Measurements from ENCODE around the gene CHP2.
"Not testable (repeated sequence)": the region's sequence is repeated elsewhere in the genome, so short reads cannot be mapped to it uniquely, and the experiment has no call there.

Gene CHP2

DNA sequence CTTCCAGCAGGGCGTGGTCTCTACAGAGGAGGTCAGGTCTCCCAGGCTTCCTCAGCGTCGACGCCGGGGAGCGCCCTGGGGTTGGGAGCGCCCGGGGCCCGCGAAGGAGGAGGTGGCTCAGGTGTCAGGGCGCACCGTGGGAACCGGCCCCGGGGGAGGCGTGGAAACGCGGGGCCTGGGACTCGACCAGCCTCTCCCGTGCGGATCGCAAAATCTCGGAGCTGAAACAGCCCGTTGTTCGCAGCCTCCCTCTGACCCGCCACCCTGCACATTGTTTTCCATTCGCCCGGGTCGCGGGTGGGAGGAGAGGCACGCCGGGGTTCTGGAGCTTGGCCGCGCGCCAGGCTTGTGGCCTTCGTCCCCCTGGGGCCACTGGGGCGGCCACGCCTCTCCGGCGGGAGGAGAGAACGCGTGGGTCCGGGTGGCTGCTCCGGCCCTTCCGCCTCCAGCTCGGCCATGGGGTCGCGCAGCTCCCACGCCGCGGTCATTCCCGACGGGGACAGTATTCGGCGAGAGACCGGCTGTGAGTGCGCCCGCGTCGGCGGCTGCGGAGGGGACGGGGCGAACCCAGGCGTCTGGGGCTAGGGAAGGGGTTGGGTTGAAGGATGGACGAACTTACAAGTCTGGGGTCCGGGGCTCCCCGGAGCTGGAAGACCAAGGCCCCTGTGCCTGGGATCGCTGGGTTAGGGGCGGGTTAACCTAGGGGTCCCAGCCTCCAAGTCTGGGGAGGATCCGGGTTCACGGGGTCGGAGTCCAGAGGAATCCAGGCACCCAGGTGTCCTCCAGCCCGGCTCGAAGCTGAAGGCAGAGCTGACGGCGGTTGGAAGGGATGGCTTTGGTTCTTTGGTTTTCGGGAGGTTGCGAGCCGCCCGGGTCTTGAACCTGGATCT is at the start of gene CHP2:
Gene CHP2, plus strand, starts transcription at position 433 of the 890 bp plus-strand sequence. Its CDS starts 24 bp downstream, at position 457.
- no peak for DNase-seq

DNA sequence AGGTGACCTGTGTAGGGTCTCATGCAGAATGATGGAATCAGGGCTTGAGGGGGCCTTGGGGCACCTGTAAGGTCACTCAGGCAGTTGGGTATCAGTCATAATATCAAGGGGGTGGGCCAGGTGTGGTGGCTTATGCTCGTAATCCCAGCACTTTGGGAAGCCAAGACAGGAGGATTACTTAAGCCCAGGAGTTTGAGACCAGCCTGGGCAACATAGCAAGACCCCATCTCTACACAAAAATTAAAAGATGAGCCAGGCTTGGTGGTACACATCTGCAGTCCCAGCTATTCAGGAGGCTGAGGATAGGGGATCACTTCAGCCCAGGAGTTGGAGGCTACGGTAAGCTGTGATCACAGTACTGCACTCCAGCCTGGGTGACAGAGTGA is 49.3 kb upstream of the CHP2 start:
- DNase-seq, result no peak

DNA sequence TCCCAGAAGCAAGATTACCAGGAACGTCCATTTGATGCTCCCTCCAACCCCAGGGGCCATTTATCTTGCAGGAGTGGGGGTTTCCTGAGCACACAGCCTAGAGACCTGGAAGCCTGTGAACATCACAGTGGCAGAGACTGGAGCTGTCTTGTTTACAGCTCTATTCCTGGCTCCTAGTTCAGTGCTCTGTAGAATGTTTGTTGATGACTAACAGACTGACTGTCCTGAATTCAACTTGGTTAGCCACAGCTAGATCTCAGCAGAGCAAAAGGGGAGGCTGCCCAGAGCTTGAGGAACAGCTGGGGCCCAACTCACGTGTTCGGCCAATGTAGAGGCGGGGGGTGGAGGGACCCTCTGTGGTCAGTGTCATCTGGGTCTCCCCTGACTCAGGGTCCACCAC is 48.4 kb upstream of the CHP2 start:
- no peak for DNase-seq

DNA sequence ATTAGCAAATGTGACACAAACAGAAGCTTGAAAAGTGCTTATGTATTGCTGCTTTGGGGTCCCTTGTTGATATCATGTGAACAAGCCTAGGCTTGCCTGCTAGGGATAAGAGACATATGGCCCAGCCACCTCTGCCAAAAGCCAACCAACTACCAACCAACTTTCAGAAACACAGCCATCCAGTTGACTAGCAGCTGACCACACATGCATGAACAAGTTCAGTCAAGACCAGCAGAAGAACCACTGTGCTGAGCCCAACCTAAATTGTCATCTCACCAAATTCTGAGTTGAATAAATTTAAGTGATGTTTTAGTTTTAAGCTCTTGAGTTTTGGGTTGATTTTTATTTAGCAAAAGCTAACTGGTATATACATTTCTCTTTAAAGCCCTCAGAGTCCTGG is 45.3 kb upstream of the CHP2 start:
- DNase-seq, result peak; percentile 6

DNA sequence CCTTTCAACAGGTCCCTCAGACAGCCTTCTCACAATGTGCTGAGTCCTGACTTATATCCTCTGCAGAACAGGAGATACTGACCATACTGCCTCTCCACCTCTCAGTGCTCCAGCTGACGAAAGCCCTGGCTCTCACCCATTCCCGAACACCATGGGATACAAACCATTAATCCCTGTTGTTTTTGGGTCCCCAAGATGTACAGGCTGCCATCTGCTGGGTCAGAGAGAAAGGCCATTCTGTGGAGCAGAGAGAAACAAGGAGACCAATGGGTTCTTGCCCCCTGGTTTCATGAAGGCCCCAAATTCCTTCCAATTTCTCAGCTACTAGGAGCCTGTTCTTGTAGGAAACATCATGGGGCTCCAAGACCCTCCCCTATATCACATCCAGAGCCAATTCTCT is 44.8 kb upstream of the CHP2 start:
- DNase-seq, result no peak

DNA sequence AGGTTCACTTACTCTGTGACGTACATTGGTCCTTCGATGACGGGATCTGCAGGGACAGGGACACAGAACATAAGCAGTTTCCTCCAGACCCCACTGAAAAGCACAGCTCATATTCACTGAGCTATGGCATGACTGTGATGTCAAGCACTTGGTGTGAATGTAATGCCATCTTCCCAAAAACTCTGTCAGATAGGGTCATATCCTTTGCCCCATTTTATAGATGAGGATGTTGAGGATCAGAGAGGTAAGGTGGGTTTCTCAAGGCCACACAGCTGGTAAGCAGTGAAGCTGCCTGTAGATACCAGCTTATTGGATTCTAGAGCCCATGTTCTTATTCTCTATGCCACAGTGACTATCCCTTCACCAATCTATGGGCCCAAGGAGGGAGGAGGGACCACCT is 44.3 kb upstream of the CHP2 start:
- DNase-seq, result no peak

DNA sequence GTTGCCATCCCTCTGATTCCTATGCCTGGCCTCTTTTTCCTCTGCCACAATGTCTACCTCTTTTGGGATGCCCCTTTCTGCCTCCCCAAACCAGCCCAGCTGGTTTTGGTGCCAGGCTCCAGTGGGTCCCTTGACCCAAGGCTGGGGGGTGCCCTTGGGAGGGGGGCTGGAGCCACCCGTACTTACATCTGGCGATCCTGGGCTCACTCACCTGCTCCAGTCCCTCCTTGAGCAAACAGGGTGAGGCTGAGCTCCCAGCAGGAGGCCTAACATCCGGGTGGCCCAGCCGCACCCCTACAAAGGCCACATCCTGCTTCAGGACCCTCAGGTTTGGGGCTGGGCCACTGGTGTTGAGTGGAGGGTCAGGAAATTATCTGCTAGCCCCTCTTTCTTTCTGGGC is 43.0 kb upstream of the CHP2 start:
- DNase-seq, result no peak

DNA sequence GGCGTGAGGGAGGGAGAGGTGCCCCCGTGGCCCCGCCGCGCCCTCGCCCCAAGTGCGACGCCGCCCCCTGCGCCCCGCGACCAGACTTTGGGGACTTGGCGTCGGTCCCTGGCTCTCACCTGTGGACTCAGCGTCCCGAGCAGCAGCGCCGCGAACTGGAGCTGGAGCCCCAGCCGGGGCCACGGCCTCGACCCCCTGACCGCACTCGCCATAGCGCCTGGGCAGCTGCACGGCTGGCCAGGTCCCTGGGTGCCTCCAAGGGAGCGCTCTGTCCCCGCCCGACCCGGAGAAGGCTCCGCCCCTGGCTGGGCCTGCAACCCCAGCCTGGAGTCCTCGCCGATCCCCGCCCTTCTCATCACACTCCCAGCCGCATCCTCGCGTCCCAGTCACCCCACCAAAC is 41.9 kb upstream of the CHP2 start, which contains the start of gene ERN2:
Gene ERN2, minus strand, starts transcription at position 247 of the 400 bp plus-strand sequence. Its CDS starts 35 bp downstream, at position 212.
- no peak for DNase-seq

DNA sequence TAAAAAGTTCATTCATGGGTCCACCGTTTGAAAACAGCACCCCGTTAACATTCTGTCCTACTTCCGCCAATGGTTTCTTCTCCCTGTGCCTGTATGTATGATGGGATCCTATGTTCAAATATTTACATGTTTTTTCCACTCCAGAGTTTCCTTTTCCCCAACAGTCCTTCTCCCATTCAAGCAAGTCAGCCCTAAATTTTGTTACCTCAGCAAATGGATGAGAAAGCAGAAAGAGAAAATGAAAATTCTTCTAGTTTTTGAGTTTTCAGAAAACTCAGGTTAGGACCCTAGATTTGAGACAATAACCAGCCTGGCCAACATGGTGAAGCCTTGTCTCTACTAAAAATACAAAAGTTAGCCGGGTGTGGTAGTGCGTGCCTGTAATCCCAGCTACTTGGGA is 38.3 kb upstream of the CHP2 start:
- DNase-seq, result no peak

DNA sequence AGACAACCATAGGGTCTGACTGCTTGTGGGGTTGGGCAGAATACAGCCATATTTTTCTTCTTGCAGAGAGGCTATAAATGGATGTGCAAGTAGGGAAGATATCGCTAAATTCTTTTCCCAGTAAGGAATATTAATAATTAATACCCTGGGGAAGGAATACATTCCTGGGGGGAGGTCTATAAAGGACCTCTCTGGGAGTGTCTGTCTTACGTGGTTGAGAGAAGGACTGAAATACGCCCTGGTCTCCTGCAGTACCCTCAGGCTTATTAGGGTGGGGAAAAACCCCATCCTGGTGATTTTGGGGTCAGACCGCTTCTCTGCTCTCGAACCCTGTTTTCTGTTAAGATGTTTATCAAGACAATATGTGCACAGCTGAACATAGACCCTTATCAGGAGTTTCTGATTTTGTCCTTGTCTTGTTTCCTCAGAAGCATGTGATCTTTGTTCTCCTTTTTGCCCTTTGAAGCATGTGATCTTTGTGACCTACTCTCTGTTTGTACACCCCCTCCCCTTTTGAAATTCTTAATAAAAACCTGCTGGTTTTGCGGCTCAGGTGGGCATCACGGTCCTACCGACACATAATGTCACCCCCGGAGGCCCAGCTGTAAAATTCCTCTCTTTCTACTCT is 32.1 kb upstream of the CHP2 start:
- not testable (repeated sequence) for DNase-seq

DNA sequence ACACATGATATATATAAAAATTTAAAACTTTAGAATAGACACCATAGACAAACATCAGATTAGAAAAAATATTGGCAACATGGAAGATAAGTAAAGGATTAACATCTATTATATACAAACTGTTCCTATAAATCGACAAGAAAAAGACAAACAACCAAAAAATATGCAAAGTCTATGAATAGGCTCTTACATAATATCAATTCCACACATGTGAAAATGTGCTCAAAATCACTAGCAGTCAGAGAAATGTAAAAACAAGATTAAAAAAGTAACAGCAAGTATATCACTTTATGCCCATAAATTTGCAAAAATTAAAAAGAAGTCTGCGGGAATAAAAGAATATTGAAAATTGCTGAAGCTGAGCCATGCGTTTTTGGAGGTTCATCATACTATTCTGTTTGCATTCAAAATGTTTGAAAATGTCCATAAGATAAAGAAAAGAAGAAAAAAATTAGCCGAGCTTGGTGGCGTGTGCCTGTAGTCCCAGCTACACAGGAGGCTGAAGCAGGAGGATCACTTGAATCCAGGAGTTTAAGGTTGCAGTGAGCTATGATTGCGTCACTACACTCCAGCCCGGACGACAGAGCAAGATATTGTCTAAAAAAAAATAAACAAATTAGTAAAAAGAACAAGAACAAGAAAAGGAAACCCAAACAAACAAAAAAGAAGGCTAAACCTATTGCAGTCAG is 30.6 kb upstream of the CHP2 start:
- no peak for DNase-seq

DNA sequence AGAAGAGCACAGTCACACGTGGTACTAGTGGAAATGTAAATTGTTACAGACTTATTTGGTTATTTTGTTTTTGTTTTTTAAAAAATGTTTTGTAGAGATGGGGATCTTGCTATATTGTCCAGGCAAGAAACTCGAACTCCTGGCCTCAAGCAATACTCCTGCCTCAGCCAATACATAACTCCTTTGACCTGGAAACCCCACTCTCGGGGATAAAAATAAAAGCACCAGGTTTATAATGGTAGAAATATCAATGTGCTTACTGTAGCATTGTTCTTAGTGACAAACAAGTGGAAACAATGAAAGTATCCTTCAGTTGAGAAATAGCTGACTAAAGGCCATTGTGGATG is 30.1 kb upstream of the CHP2 start:
- no peak for DNase-seq

DNA sequence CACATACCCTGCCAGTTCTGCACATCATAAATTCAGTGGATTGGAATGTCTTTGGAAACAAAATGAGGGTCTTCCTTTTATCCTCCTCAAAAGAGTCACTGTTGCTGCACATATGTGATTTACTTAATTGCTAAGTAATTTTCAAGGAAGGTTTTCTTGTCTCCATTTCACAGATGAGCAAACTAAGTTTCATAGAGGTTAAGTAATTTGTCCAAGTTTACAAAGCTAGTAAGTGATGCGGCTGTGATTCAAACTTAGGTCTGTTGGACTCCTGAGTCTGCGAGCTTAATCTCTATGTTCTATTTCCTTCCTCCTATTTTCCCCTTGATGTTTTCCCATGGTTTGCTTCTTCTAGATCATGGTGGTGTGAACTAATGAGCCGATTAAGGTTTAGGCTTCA is 28.1 kb upstream of the CHP2 start:
- no peak for DNase-seq

DNA sequence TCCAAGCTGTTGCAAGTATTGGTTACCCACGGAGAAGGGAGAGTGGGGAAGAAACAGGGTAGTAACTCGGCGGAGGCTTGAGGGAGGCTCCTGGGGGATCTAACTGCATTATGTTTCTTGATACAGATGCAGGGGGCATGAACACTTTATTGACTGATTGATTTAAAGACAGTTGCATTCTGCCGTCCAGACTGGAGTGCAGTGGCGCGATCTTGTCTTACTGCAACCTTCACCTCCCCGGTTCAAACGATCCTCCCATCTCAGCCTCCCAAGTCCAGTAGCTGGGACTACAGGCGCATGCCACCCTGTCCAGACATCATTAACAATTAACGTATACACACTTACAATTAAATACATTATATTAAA is 26.7 kb upstream of the CHP2 start:
- DNase-seq, result no peak

DNA sequence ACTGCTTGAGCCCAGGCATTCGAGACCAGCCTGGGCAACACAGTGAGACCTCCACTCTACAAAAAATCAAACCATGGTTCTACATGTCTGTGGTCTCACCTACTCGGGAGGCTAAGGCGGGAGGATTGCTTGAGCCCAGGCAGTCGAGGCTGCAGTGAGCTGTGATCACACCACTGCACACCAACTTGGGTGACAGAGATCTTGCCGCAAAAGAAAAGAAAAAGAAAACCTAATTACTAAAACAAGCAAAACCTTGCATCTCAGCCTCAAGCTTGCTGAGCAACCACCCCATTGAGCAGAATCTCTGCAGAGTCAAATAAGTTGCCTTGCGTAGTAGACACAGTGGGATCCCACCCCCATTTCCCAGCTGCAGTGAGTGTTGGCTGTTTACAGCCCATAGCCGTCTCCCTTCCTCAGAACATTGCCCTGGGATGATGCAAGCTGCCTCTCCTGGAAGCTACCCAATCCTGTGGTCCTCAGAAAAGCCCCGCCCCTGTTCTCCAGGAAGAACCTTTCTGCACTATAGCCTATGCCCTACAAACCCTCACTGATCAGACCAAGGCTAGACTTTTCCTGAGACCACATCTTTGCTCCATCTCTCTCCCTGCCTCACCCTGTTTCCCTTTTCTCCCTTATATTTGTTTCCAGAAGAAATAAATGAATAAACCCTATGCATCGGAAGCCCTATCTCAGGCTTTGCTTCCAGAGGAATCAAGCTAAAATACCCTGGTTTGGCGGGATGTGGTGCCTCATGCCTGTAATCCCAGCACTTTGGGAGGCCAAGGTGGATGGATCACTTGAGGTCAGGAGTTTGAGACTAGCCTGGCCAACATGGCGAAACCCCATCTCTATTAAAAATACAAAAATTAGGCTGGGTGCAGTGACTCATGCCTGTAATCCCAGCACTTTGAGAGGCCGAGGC is 25.1 kb upstream of the CHP2 start:
- DNase-seq, result no peak

DNA sequence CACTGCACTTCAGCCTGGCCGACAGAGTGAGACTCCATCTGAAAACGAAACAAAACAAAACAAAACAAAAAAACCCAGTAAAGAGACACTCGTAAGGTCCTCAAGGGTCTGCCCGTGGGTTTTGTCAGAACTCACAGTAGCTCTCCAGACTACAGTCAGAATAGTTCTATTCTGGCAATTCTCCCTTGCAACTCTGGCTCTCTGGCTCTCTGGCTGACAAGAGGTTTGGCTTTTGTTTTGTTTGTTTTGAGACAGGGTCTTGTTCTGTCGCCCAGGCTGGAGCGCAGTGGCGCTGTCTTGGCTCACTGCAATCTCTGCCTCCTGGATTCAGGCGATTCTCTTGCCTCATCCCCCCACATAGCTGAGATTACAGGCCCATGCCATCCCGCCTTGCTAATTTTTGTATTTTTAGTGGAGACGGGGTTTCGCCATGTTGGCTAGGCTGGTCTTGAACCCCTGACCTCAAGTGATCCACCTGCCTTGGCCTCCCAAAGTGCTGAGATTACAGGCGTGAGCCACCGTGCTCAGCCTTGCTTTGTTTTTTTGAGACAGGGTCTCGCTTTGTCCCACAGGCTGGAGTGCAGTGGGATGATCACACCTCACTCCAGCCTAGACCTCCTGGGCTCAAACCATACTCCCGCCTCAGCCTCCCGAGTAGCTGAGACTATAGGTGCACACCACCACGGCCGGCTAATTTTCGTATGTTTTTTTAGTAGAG is 20.5 kb upstream of the CHP2 start:
- no peak for DNase-seq

DNA sequence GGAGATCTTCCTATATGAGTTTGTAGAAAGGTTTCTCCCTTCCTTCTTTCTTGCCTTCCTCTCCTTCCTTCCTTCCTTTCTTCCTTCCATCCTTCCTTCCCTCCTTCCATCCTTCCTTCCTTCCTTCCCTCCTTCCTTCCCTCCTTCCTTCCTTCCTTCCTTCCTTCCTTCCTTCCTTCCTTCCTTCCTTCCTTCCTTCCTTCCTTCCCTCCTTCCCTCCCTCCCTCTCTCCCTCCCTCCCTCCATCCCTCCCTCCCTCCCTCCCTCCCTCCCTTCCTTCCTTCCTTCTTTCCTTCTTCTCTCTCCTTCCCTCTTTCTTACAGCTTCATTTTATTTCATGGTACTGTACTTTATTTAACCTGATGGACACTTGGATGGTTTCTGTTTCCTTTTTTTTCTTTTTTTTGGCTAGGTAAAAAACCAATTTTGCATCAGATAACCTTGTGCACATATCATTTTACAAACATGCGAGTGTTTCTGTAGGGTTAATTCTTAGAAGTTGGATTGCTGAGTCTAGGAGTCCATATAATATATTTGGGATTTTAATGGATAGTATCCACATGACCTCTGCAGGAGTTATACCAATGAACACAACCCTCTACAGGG is 17.3 kb upstream of the CHP2 start:
- DNase-seq, result not testable (repeated sequence)

DNA sequence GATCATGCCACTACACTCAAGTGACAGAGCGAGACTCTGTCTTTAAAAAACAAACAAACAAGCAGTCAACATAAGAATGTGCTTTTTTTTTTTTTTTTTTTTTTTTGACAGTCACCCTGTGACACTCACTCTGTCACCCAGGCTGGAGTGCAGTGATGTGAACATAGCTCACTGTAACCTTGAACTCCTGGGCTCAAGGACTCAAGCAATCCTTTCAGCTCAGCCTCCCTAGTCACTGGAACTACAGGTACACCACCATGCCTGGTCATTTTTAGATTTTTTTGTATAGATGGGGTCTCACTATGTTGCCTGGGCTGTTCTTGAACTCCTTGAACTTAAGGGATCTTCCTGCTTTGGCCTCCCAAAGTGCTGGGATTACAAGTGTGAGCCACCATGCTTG is 15.3 kb upstream of the CHP2 start:
- no peak for DNase-seq

DNA sequence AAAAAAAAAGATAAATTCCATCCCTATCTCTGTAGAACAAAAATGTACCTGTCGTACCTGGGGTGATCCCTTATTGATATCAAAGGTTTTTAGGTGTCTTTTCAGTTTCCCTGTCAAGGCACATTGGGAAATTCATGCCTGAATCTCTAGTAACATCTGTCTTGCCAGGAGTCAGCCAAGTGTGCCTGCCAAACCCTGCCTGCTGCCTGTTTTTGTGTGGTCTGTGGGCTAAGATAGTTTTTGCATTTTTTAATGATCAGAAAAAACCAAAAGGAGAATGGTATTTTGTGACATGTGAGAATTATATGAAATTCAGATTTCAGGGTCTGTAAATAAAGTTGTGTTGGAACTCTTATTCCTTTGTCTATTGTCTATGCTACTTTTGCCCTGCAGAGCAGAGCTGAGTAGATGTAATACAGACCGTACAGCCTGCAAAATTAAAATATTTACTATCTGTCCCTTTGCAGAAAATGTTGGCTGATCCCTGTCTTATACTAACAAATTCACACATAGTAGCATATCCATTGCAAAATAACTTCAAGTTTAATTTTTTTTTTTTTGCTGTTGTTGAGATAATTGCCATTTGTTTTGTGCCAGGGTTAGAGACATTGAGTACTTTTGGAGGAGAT is 13.0 kb upstream of the CHP2 start:
- no peak for DNase-seq

DNA sequence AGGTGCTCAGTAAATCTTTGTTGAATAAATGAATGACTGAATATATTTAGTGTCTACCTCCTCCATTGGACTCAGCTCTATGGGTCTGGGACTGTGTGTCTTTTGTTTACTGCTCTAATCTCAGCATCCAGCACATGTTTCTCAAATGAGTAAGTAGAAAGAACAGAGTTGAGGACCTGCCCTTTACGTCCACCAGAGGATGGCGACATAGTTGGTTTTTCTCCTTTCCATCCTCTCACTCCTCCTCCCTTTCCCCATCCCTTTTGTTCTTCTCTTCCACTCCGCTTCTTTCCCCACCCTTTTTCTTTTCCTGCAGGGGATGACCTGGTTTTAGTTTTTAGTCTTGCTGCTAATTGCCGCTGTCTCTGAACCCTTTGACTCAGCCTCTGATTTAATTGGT is 12.1 kb upstream of the CHP2 start:
- DNase-seq, result no peak

DNA sequence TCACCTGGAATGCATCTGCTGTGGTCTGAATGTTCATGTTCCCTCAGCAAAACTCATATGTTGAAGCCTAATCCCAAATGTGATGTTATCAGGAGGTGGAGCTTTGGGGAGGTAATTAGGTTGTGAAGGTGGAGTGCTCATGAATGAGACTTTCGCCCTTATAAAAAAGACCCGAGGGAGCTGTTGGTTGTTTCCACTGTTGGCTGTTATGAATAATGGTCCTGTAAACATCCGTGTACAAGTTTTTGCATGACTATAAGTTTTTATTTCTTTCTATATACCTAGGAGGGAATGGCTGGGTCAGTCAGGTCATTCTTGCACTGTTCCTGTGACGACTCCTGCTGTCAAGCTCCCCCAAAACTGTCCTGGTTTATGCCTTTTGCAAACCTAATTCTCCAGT is 9.6 kb upstream of the CHP2 start:
- no peak for DNase-seq

Measured in NCI-H1105 (cell line).